GM19043 (cell line): ENCODE results near the gene MYOD1.

Experiments
- ATAC-seq: cut with Tn5 transposase; IDR thresholded peaks from one replicate; pipeline ENCODE4 v1.9.1; 2021; ENCODE audit warnings: low read depth; ENCODE audit not compliant: unreplicated experiment

Gene MYOD1

DNA sequence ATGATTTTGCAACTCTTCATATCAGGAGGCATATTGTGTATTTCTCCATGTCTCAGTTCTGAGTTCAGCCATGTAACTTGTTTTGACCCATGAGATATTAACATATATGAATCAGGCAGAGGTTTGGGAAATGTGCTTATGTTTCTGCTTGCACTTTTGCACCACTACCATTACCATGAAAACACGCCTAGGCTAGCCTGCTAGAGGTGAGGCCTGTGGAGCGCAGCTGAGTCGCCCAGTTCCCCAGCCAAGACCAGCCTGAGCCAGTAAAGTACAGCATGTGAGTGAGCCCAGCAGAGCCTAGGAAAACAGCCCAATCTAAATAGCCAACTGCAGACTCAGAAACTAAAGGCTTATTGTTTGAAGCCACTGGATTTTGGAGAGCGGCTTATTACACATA, 18.4 kb upstream of the MYOD1 start:
- no peak for ATAC-seq

DNA sequence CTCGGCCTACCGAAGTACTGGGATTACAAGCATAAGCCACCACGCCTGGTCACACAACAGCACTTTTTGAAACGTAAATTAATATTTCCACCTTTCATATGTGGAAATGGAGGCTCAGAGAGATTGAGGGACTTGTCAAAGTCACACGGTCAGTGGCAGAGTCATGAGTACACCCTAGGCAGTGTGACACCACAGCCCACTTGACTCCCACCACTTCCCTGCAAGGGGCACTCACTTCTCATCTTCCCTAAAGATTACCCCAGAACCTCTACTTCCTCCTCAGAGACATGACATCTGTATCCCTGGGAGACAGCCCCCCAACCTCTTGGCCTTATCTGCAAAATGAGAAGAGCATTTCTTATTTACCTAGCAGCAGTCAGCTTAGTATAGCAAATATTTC, 16.5 kb upstream of the MYOD1 start:
- no peak for ATAC-seq

DNA sequence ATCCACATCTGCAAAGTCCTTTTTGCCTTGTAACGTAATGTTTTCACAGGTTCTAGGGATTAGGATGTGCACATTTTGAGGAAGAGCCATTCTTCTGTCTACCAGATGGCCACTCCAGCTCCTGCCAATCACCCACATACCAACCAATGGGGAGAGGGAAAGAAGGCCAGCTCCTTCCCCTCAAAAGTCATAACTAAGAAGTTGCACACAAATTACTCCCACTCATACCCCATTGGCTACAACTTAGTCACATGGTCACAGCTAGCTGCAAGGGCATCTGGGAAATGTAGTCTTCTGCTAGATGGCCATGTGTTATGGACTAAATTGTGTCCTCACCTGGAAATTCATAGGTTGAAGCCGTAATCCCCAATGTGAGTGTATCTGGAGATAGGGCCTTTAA, 15.4 kb upstream of the MYOD1 start:
- no peak for ATAC-seq

DNA sequence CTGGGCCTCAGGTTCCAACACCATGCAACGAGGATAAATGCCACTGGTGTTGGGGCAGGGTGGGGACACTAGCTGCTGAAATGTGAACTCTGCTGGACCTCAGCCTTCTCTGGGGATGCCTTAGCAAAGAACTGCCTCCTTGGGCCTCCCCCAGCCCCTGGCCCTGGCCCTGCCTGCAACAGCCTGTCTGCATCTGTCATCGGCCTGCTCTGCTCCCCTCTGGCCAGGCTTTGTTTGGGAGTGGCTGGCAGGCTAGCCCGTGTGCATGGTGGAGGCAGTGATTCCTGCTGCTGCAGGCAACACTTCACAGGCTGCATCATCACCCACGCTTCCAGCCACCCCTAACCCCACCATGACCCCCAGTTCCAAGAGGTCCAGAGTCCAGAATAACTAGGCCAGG, 11.5 kb upstream of the MYOD1 start:
- no peak for ATAC-seq

DNA sequence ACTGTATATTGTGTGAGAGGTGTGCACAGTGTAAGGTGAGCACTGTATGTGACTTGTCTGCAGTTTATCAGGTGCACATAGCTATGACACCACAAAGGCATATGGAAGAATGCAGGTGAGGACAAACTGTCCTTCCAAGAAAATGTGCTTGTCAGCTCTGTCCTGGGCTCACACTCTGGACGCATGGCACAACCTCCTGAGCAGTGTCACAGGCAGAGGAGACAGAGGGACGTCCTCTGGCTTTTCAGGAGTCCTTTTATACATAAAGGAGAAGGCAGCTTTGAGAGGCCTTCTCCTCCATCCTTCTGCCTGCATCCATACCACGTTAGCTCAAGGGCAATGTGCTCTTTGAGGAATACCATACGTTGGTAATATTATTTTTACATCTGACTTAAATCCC, 7.5 kb upstream of the MYOD1 start:
- ATAC-seq: no peak

DNA sequence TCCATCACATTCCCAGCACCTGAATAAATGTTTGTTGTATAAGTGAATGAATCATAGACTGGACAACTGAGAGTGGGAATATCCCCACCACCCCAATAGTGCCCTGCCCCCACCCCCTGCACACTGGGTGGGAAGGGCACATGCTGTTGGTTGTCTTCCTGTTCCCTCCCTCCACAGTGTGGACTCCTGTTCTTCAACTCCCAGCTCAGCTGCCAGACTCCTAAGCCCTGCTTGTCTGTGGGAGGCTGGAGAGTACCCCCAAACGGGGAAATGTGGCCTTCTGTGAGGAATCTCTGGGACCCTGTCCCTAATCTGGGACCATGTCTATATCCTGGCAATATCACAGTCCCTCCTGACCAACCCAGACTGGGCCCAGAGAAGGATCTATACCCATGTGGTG, 5.5 kb upstream of the MYOD1 start:
- no peak for ATAC-seq

DNA sequence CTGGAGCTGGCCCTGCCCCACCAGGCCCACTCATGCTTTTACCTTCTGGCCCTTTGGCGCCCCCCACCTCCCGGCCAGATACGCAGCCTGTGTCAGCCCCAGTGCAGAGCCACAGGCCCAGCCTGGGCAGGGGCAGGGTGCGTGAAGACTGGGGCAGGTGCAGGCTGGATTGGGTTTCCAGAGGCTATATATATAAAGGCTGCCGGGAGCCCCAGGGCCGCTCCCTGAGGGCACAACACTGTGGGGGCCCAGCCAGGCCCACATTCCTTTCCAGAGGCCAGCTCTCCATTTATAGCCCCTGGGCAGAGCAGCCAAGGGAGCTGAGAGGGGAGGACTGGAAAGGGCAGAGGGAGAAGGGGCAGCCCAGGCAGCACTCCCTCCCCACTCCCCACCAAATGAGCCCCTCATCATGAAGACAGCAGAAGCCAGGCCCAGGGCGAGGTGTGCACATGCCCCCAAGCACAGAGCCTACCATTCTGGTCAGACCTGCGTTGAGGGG, 5.0 kb upstream of the MYOD1 start:
- no peak for ATAC-seq

DNA sequence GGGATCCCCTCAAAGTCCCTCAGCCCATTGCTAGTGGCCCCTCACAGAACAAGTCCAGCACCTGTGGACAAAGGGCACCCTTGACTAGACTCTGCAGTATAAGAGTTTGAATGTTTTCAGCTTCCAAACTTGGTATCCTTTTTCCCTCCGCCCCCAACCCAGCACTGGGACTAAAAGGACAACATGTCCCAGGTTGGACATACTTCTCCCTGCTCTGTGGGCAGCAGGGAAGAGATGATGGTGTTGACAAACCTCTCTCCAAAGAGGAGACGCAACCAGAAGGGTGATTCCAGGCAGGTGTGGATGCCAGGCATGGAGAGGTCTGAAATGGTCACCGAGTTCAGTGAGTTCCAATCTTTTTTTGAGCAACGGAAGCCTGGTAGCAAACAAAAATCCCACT, 4.5 kb upstream of the MYOD1 start:
- ATAC-seq: no peak

DNA sequence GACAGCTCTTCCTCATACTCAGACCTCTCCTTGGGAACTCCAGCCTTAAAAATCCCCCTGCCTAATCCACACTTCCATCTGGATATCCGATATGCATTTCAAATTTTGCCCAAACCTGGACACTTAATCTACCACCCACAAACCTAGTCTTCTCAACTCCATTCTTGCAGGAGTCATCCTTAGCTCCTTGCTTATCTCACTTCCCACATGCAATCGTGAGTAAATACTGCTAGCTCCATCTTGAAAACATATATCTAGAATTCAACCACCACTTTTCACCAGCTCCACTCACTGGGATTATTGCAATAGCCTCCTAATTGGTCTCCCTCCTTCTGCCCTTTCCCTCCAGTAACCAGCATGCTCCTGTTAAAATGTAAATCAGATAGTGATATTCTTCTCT, 2.6 kb upstream of the MYOD1 start:
- ATAC-seq: no peak

DNA sequence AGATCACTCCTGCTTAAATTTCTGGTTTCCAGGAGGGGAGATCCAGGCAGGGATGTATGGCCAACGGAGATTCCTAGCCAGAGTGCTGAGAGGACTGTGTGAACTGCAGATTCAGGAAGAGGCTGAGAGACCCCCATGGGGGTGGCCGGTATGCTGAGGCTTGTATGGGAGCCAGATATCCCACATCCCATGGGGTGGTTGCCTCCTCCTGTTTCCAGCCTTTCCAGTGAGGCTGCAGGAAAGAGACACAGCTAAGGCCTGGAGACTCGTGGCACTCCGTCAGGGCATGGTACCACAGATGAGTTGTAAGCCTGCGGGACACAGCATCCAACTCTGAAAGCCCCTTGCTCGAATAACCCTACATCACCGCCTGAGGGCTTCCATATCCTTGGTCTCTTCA, 1.4 kb upstream of the MYOD1 start:
- no peak for ATAC-seq

DNA sequence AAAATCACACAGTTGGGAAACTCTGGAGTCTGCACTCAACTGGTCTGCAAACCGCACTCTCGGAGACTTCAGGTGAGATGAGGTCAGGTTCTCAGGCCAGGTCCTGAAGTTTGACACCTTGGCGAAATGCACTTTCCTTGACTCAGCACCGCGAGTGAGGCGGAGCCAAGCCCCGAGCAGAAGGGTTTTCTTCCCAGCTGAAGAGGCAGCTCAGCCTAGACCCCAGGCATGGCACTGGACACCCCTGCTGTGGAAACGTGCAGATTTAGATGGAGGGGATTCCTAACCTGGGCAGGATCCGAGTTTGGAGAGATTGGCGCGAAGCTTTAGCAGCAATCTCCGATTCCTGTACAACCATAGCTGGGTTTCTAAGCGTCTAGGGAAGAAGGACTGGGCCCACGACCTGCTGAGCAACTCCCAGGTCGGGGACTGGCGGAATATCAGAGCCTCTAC, 835 bp upstream of the MYOD1 start:
- no peak for ATAC-seq

DNA sequence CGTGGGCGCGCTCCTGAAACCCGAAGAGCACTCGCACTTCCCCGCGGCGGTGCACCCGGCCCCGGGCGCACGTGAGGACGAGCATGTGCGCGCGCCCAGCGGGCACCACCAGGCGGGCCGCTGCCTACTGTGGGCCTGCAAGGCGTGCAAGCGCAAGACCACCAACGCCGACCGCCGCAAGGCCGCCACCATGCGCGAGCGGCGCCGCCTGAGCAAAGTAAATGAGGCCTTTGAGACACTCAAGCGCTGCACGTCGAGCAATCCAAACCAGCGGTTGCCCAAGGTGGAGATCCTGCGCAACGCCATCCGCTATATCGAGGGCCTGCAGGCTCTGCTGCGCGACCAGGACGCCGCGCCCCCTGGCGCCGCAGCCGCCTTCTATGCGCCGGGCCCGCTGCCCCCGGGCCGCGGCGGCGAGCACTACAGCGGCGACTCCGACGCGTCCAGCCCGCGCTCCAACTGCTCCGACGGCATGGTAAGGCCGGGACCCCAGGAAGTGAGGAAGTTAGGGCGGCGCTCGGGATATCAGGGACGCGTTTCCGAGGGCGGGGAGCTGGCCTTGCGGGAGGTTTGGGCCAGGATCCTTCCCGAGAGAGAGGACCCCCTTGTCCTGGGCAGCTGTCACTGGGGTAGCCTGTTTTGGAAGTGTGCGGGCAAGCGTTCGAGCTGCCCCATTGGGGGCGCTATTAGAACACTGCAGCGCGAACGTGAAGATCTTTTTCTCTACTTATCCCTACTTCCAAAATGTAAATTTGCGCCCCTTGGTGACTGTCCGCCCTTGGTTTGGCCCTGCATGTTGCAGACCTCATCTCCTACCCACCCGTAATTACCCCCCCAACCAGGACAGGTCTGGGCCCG, 796 bp downstream of the MYOD1 start:
- ATAC-seq: no peak

DNA sequence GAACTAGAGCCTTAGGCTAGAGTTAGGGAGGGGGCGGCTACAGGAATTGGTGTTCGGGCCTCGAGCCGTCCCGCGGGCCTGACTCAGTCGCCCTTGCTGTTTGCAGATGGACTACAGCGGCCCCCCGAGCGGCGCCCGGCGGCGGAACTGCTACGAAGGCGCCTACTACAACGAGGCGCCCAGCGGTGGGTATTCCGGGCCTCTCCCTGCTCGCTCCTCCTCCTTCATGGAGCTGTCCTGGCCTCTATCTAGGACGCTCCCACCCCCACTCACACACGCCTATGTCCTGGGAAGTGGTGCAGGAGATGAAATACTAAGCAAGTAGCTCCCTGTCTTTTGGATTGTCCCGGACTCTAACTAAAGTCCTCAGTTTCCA, 1.4 kb downstream of the MYOD1 start:
- no peak for ATAC-seq

DNA sequence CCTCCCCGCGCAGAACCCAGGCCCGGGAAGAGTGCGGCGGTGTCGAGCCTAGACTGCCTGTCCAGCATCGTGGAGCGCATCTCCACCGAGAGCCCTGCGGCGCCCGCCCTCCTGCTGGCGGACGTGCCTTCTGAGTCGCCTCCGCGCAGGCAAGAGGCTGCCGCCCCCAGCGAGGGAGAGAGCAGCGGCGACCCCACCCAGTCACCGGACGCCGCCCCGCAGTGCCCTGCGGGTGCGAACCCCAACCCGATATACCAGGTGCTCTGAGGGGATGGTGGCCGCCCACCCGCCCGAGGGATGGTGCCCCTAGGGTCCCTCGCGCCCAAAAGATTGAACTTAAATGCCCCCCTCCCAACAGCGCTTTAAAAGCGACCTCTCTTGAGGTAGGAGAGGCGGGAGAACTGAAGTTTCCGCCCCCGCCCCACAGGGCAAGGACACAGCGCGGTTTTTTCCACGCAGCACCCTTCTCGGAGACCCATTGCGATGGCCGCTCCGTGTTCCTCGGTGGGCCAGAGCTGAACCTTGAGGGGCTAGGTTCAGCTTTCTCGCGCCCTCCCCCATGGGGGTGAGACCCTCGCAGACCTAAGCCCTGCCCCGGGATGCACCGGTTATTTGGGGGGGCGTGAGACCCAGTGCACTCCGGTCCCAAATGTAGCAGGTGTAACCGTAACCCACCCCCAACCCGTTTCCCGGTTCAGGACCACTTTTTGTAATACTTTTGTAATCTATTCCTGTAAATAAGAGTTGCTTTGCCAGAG, 2.0 kb downstream of the MYOD1 start:
- no peak for ATAC-seq

DNA sequence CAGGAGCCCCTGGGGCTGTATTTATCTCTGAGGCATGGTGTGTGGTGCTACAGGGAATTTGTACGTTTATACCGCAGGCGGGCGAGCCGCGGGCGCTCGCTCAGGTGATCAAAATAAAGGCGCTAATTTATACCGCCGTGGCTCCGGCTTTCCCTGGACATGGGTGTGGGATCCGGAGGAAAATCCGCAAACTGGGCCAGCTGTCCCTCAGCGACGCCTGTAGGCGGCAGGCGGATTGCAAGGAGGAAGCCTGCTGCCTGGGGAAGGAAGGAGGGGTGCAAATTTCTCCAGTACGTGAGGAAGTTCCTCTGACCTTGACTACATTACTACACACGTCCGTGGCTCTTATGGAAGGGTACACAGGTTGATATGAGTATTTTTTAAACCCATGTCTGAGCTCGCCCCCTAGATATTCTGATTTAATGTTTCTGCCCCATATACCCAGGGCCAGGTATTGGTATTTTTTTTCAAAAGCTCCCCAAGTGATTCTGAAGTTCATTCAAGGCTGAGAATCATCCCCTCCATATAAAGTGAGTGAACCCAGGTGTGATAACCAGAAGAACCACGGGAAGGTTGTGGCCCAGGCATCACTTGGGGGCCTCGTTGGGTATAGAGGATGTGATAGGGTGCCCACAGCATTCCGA, 2.8 kb downstream of the MYOD1 start:
- no peak for ATAC-seq

DNA sequence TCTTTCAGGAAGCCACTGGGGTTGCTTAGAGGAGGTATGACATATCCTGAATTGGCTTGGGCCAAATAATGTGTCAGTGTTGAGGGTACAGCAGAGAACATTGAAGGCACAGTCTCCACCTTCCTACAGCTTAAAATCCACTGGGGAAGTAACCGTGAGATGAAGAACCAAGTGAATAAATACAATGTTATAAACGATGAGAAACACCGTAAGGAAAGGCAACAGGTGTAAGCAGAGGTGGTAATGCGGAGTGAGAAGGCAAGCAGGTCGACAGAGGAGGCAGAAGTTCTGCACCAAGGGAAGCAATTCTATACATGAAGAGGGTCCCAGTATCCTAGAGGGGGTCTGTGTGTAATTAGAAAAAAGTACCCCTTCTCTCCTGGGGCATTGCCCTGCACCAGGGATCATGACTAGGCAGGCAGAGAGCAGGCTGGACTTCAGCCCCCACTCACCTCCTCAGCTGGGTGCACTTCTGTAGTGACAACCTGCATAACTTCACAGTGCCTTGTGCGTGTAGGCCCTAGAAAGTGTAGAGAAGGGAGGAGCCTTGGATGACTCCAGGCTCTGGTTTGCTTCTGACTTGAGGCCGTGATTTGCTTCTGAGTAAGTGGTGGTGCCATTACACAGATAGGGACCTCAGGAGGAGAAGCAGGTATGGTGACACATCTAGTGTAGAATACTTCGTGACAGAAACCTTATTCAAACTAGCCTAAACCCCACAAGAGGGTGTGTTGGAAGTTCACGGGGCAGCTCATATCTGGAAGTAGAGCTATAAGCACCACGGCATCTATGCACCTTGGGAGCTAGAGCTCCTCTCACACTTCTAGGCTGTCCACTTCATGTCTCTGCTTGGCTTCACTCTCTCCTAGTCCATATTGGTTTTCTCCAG, 4.9 kb downstream of the MYOD1 start:
- ATAC-seq: no peak

DNA sequence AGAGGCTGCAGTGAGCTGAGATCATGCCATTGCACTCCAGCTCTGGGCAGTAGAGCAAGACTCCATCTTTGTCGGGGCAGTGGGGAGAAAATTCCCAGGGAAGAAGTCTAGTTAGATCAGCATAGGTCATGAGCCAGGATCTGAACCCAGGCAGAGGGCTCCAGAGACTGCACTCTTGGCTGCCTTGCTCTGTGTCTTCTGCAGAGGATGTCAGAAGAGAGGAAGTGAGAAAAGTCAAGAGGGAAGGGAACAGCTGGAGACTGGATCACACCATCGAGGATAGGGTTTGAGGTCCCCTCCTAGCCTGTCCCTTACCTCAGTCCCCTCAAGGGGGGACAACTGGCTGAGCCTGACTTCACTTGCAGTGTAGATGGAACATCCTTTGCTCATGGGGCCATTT, 5.8 kb downstream of the MYOD1 start:
- no peak for ATAC-seq

DNA sequence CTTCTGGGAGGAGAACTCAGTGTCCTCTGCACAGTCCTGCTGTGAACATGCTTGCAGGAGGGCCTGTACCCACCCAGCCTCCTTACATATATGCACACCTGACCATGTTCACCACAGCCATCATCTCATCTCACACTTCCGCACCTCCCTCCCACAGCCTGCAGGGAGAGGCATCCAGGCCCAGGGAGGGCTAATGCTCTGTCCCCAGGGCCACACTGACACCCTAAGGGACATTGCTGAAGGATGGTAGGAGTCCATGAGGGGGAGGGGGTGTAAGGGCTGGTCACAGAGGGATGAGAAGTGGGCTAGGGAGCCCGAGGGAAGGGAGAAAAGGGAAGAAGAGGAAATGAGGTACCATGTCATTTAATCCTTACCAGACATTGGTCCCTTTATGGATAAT, 10.8 kb downstream of the MYOD1 start:
- no peak for ATAC-seq

DNA sequence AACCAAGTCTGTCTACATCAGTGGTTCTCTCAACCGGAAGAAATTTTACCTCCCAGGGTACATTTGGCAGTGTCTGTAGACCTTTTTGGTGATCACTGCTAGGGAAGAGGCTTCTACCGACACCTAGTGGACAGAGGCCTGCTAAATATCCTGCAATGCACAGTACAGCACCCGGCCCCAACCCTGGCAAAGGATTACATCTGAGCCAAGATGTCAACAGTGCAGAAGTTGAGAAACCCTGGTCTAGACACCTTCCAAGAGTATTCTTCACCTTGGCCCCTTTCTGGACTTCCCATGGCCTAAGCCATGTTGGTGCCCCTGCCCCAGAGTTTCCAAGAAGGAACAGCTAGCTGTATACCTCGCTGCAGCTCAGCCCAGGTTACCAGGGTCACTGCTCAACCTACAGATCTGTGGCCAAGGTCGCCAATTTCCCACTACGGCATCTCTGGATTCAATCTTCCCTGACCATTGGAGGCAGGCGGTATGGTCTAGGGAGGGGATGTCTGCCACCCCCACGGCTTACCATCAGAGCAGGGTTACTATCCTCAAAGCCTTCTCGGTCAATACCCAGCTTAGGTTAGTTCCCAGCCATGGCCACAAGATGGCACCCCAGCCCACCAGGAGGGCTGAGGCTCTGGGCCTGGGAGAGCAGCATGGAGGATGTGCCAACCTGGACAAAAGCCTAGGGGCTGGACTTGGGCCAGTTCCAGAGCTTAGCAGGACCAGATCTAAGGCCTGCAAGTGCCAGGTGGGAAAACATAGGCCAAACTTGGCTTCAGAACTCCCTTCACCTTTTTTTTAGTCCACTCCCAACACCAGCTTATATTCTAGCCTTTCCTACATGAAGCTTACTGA, 11.5 kb downstream of the MYOD1 start:
- ATAC-seq: peak; percentile 75

DNA sequence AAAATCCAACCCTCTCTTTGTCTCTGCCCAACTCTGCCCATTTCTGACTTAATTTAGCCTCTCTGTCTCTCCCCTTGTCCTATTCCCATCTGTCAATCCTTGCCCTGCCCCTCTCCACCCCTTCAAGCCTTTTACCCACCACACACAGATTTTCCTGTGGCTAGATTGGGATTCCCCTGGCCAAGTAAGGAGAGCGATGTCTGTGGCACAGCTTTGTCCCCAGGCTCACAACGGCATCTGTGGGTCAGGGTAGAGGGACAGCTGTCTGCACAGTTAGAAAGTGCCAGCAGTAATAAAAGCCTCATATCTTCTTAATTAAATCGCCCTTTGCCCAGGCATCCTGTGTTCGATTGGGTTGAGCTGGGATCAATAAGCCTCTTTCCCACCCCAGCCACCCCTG, 13.9 kb downstream of the MYOD1 start:
- no peak for ATAC-seq
